ENCODE measurements around the gene OSBPL10. TPM values are rescaled to one million over a fixed set of nuclear protein-coding genes. Genes with fewer than 3 reads are reported as not detected.

The OSBPL10 gene
- total RNA-seq, 1 experiment from 2014 or later: 48.0 TPM

GRCh38 chr3:32022947-32023346 lies 41.9 kb upstream of the OSBPL10 start:
- ATAC-seq: no peak
- POLR2A ChIA-PET (ENCODE audit: unreplicated experiment): no interaction called here

GRCh38 chr3:32021748-32022147 lies 40.7 kb upstream of the OSBPL10 start:
- Histone ChIP-seq H4K20me1 (ENCODE audit: low read length) (no peaks in the 10 kb centered on the region), H3K27ac (ENCODE audit: low read length) (no peak overlapping the region), H3K36me3 (ENCODE audit: low read depth, low read length) (no peaks in the 10 kb centered on the region), H3K4me3 (ENCODE audit: low read length) (no peak overlapping the region), H3F3A (ENCODE audit: low read length, unreplicated experiment) (peaks cover 3% of the 10 kb centered on the region), H3K9me3 (ENCODE audit: low read length) (no peaks in the 10 kb centered on the region), H2AFZ (ENCODE audit: low read length) (no peak overlapping the region), H3K79me2 (ENCODE audit: low read length) (no peaks in the 10 kb centered on the region), H3K27me3 (ENCODE audit: low read length) (no peaks in the 10 kb centered on the region), H3K9ac (ENCODE audit: low read length) (no peak overlapping the region), H3K9me2 (replicated peaks; ENCODE audit: low read length) (no peaks in the 10 kb centered on the region), H3K4me2 (ENCODE audit: low read length) (no peak overlapping the region), H3K4me1 (ENCODE audit: insufficient read depth, low read length) (peaks cover 11% of the 10 kb centered on the region)
- intact Hi-C loops (cut with micrococcal nuclease): no loop called here
- ChIA-PET POLR2A (ENCODE audit: unreplicated experiment) (no interaction called here), CTCF (no interaction called here)
- TF ChIP-seq, protein P1, sequence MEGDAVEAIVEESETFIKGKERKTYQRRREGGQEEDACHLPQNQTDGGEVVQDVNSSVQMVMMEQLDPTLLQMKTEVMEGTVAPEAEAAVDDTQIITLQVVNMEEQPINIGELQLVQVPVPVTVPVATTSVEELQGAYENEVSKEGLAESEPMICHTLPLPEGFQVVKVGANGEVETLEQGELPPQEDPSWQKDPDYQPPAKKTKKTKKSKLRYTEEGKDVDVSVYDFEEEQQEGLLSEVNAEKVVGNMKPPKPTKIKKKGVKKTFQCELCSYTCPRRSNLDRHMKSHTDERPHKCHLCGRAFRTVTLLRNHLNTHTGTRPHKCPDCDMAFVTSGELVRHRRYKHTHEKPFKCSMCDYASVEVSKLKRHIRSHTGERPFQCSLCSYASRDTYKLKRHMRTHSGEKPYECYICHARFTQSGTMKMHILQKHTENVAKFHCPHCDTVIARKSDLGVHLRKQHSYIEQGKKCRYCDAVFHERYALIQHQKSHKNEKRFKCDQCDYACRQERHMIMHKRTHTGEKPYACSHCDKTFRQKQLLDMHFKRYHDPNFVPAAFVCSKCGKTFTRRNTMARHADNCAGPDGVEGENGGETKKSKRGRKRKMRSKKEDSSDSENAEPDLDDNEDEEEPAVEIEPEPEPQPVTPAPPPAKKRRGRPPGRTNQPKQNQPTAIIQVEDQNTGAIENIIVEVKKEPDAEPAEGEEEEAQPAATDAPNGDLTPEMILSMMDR (conservative IDR thresholded peaks at IDR 0.05; ENCODE audit: low read depth, low read length): no peak
- TF ChIP-seq EZH2 (IDR thresholded peaks at IDR 0.05; ENCODE audit: low read length, unreplicated experiment): no peak
- no peak for TF ChIP-seq EZH2phosphoT487 (IDR thresholded peaks at IDR 0.05; ENCODE audit: borderline replicate concordance, low read length)
- DNase-seq (no peak), ATAC-seq (no peak)
- no TSS peak for BruUV-seq (replicated peaks)

More at GRCh38 chr3:32022947-32023346, 41.9 kb upstream of the OSBPL10 start:
- peaks cover 11% of the 10 kb centered on the region for H3K4me1 ChIP-seq (ENCODE audit: insufficient read depth, low read length)
- H4K20me1 ChIP-seq (ENCODE audit: low read length): no peaks in the 10 kb centered on the region
- TF ChIP-seq, protein P1 (conservative IDR thresholded peaks at IDR 0.05; ENCODE audit: low read depth, low read length): no peak
- TF ChIP-seq EZH2 (IDR thresholded peaks at IDR 0.05; ENCODE audit: low read length, unreplicated experiment): no peak
- TF ChIP-seq EZH2phosphoT487 (IDR thresholded peaks at IDR 0.05; ENCODE audit: borderline replicate concordance, low read length): no peak
- no peaks in the 10 kb centered on the region for H3K9me2 ChIP-seq (replicated peaks; ENCODE audit: low read length)
- H3K36me3 ChIP-seq (ENCODE audit: low read depth, low read length): no peaks in the 10 kb centered on the region
- H3K27ac ChIP-seq (ENCODE audit: low read length): no peak overlapping the region
- no peak for DNase-seq
- H2AFZ ChIP-seq (ENCODE audit: low read length): no peak overlapping the region
- H3K9me3 ChIP-seq (ENCODE audit: low read length): no peaks in the 10 kb centered on the region
- H3K79me2 ChIP-seq (ENCODE audit: low read length): no peaks in the 10 kb centered on the region
- intact Hi-C loops (cut with micrococcal nuclease): no loop called here
- H3K4me3 ChIP-seq (ENCODE audit: low read length): no peak overlapping the region
- no peak overlapping the region for H3K9ac ChIP-seq (ENCODE audit: low read length)
- peaks cover 3% of the 10 kb centered on the region for H3F3A ChIP-seq (ENCODE audit: low read length, unreplicated experiment)
- H3K27me3 ChIP-seq (ENCODE audit: low read length): no peaks in the 10 kb centered on the region
- CTCF ChIA-PET: no interaction called here
- no peak overlapping the region for H3K4me2 ChIP-seq (ENCODE audit: low read length)
- BruUV-seq (replicated peaks): no TSS peak

DNA sequence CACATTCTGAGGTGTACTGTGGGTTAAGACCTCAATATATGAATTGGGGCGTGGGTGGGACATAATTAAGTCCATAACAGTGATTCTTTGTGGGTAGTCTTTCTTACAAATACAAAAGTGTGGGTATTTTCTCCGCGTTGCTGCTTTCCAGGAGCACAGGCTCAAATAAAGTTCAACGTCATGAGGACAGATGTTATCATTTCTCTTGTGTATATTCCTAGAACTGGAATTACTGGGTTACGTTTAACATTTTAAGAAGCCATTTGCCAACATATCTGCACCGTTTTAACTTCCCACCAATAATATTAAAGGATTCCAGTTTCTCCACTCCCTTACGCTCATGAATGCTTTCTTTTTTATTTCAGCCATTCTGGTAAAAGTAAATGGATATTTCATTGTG lies 40.1 kb upstream of the OSBPL10 start:
- Histone ChIP-seq H3K4me2 (ENCODE audit: low read length) (no peak overlapping the region), H3K36me3 (ENCODE audit: low read depth, low read length) (no peaks in the 10 kb centered on the region), H4K20me1 (ENCODE audit: low read length) (no peaks in the 10 kb centered on the region), H3K4me3 (ENCODE audit: low read length) (no peak overlapping the region), H3K9me3 (ENCODE audit: low read length) (no peaks in the 10 kb centered on the region), H3K9ac (ENCODE audit: low read length) (no peak overlapping the region), H3K79me2 (ENCODE audit: low read length) (no peaks in the 10 kb centered on the region), H3K27me3 (ENCODE audit: low read length) (no peaks in the 10 kb centered on the region), H3K9me2 (replicated peaks; ENCODE audit: low read length) (no peaks in the 10 kb centered on the region), H3K4me1 (ENCODE audit: insufficient read depth, low read length) (peaks cover 11% of the 10 kb centered on the region), H3F3A (ENCODE audit: low read length, unreplicated experiment) (peaks cover 3% of the 10 kb centered on the region), H3K27ac (ENCODE audit: low read length) (no peak overlapping the region), H2AFZ (ENCODE audit: low read length) (no peak overlapping the region)
- no TSS peak for BruUV-seq (replicated peaks)
- intact Hi-C loops (cut with micrococcal nuclease): no loop called here
- CTCF ChIA-PET: no interaction called here
- DNase-seq: no peak
- ATAC-seq: no peak
- TF ChIP-seq, protein P1 (conservative IDR thresholded peaks at IDR 0.05; ENCODE audit: low read depth, low read length): no peak
- TF ChIP-seq EZH2 (IDR thresholded peaks at IDR 0.05; ENCODE audit: low read length, unreplicated experiment): no peak
- TF ChIP-seq EZH2phosphoT487 (IDR thresholded peaks at IDR 0.05; ENCODE audit: borderline replicate concordance, low read length): no peak
- POLR2A ChIA-PET (ENCODE audit: unreplicated experiment): no interaction called here

Measured in PC-3 (cell line).